GM19372 (cell line): ENCODE measurements around the gene DRD2.

ENCODE experiments used
- ATAC-seq: cut with Tn5 transposase; IDR thresholded peaks from one replicate; pipeline ENCODE4 v1.9.1; 2021; ENCODE audit warnings: mild to moderate bottlenecking, low read depth, moderate library complexity; ENCODE audit not compliant: unreplicated experiment

DRD2 gene

GRCh38 chr11:113447621-113448315, 27.4 kb downstream of the DRD2 start:
- no peak for ATAC-seq

GRCh38 chr11:113446938-113447337, 28.3 kb downstream of the DRD2 start:
- no peak for ATAC-seq

GRCh38 chr11:113446112-113446511, 29.1 kb downstream of the DRD2 start:
- no peak for ATAC-seq

- no peak for ATAC-seq
Measured at GRCh38 chr11:113444502-113445123, 30.6 kb downstream of the DRD2 start.

GRCh38 chr11:113440816-113441215, 34.4 kb downstream of the DRD2 start:
- no peak for ATAC-seq

- no peak for ATAC-seq
Measured at GRCh38 chr11:113436672-113437252, 38.4 kb downstream of the DRD2 start.

GRCh38 chr11:113435190-113435968, 39.8 kb downstream of the DRD2 start:
- ATAC-seq: no peak

- no peak for ATAC-seq
Measured at GRCh38 chr11:113431746-113432145, 43.5 kb downstream of the DRD2 start.

- ATAC-seq: no peak
Measured at GRCh38 chr11:113426686-113427085, 48.5 kb downstream of the DRD2 start.

- ATAC-seq: no peak
Measured at GRCh38 chr11:113420808-113421207, 54.4 kb downstream of the DRD2 start.

GRCh38 chr11:113419454-113420003, 55.7 kb downstream of the DRD2 start:
- no peak for ATAC-seq

- ATAC-seq: peak; percentile 64
Measured at GRCh38 chr11:113417428-113417827, 57.8 kb downstream of the DRD2 start.

GRCh38 chr11:113415343-113415742, 59.9 kb downstream of the DRD2 start:
- ATAC-seq: no peak

- no peak for ATAC-seq
Measured at GRCh38 chr11:113412675-113413074, 62.5 kb downstream of the DRD2 start.

GRCh38 chr11:113411536-113411935, 63.7 kb downstream of the DRD2 start:
- no peak for ATAC-seq

- no peak for ATAC-seq
Measured at GRCh38 chr11:113410414-113411135, 64.6 kb downstream of the DRD2 start.

GRCh38 chr11:113409526-113409925, 65.7 kb downstream of the DRD2 start:
- ATAC-seq: no peak

- ATAC-seq: no peak
Measured at GRCh38 chr11:113408887-113409286, 66.3 kb downstream of the DRD2 start.

GRCh38 chr11:113408206-113408605, 67.0 kb downstream of the DRD2 start:
- no peak for ATAC-seq

GRCh38 chr11:113407163-113407562, 68.0 kb downstream of the DRD2 start:
- no peak for ATAC-seq
